T-helper 1 cell treated with Interleukin-12 subunit alpha and Interleukin-12 subunit beta and Interleukin-4 antibody, amounts not matched to agents 30 ng/mL and 1 ng/mL, for 36 hours (primary cell): ENCODE measurements around the gene PPP1R12B. TPM values are rescaled to one million over a fixed set of nuclear protein-coding genes. Genes with fewer than 3 reads are reported as not detected.
"Not testable (repeated sequence)": the region's sequence is repeated elsewhere in the genome, so short reads cannot be mapped to it uniquely, and the experiment has no call there.

Source experiments
- intact Hi-C: fragments of 100-400 bp; cut with micrococcal nuclease; formaldehyde crosslinking; loops from one replicate; pipeline ENCODE4 v1.15.1; 2024
- total RNA-seq: library from RNA; stranded (reverse); gene quantifications from 2 replicates; pipeline ENCODE4 v1.2.3, GENCODE V29; 2022

PPP1R12B gene
- total RNA-seq, 1 donor from 2014 or later: 24.7 TPM

DNA sequence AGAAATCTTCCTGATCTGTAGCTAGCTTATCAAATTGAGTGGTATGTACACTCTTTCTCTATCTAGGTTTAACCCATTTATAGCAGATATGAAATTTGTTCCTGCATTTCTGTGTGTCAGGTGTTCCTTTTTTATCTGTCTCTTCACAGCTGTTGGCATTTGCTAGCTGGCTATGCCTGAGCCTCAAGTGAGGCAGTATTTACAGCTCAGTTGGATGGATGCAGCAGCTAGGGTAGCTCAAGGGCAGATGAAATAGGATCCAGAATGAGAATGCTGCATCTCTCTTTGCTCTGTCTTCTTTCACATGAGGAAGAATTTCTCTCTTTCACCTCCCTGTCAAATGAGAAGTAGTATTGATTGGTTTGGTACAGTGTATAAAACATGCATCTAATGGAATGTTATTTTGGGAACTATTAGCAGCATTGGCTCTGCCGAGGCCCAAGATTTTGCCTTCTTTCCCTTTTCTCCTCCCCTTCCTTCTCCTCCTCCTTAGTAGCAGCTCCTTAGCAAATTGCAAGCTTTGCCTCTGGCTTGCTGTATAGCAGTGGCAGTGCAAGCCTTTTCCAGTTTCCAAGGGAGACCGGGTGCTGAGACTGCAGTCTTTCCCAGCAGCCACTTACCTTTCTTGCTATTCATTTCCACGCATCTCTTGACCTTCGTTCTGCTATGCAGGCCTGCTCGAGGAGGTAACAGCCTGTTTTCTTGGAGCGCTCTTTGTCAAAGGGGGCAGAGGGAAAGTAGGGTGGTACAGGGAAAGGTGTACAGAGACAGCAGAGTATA, 125.0 kb downstream of the PPP1R12B start:
- intact Hi-C loops: not testable (repeated sequence)

DNA sequence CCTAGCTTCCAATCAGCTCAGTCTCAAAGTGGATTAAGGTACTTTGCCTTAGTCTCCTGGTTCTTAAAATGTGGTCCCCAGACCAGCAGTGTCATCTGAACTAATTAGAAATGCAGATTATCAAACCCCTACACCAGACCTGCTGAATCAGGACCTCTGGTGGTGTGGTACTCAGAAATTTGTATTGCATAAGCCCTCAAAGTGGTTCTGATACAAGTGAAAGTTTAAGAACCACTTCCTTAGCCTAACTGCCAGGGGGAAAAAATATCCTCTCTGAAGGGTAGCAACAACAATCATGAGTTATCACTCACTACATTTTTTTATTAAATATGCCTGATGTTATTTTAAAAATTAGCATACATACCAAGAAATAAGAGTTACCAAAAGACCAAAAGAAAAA, 131.2 kb downstream of the PPP1R12B start:
- intact Hi-C loops: loop anchor here (10.0 kb wide), 1 partner anchor 145 kb away; no protein-coding TSS in a partner anchor

DNA sequence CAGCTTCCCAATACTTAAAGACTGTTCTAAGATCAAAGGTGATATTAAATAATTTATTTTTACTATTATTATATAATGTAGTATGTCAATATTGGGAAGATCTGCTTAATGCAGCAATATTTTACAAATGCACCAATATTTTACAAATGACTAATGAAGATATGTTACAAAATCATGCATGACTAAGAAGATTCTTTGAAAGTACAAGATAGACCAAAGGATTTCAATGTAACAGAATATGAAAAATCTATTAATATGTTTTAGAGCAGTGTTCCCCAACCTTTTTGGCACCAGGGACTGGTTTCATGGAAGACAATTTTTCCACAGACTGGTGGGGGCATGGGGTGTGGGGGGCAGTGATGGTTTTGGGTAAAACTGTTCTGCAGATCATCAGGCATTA, 132.1 kb downstream of the PPP1R12B start:
- intact Hi-C loops: loop anchor here (10.0 kb wide), 1 partner anchor 144 kb away; no protein-coding TSS in a partner anchor

DNA sequence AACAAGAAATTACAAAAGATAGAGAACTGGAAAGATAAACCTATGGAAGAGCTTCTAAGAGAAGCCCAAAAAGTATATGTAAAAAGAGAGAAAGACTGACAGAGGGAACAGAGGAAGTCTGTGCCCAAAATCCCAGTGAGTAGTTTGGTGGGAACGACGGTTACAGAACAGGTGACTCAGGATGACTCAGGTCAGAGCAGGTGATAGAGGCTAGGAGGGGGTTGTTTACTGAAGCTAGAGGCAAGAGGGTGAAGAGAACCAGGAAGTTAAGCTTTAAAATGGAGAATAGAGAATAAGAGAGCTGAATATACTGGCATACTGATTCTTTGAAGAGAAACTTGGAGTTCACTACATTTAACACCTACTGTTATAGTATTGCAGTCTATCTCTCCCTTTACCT, 134.9 kb downstream of the PPP1R12B start:
- intact Hi-C loops: loop anchor here (10.0 kb wide), 1 partner anchor 141 kb away; no protein-coding TSS in a partner anchor

DNA sequence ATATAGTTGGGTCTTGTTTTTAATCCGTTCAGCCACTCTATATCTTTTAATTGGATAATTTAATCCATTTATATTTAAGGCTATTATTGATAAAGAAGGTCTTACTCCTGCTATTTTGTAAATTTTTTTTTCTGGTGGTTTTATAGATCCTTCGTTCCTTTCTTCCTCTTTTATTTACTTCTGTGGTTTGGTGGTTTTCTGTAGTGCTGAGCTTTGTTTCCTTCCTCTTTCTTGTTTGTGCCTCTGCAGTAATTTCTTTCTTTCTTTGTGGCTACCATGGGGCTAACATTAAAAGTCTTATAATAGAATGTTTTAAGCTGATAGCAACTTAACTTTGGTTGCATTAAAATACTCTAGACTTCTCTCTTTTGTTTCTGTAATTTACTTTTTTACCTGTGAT, 135.5 kb downstream of the PPP1R12B start:
- intact Hi-C loops: loop anchor here (10.0 kb wide), 1 partner anchor 141 kb away; no protein-coding TSS in a partner anchor

- intact Hi-C loops: loop anchor here (10.0 kb wide), 1 partner anchor 140 kb away; no protein-coding TSS in a partner anchor
Observed at GRCh38 chr1:202484820-202485219, 136.3 kb downstream of the PPP1R12B start.

- intact Hi-C loops: loop anchor here (10.0 kb wide), 1 partner anchor 137 kb away; no protein-coding TSS in a partner anchor
Observed at GRCh38 chr1:202488178-202488649, 139.7 kb downstream of the PPP1R12B start.

DNA sequence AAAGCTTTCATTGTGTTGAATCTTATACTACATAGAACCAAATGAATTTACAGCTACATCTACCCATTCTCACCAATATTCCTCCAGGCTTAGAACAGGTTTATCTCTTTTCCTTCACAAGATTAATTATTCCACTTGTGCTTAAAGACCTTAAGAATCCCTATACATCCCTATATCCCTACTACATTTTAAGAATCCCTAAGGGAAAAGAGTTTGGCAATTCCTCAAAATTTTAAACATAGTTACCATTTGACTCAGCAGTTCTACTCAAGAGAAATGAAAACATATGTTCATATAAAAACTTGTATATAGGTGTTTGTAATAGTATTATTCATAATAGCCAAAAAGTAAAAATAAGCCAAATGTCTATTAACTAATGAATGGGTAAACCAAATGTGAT, 140.6 kb downstream of the PPP1R12B start:
- intact Hi-C loops: loop anchor here (10.0 kb wide), 1 partner anchor 136 kb away; no protein-coding TSS in a partner anchor

DNA sequence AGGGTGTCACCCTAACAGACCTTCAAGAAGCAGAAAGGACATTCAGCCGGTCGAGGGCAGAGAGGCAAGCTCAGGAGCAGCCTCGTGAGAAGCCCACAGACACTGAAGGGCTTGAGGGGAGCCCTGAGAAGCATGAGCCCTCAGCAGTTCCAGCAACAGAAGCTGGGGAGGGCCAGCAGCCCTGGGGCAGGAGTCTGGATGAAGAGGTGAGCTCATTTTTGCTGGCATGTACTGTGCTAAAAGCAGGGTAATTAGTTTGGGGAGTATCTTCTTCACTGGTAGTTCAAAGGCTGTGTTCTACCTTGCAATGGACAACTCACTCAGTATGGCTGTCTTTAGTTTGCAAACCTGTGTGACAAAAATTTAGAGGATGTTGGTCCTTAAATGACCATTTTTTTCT, 144.6 kb downstream of the PPP1R12B start:
- intact Hi-C loops: not testable (repeated sequence)

DNA sequence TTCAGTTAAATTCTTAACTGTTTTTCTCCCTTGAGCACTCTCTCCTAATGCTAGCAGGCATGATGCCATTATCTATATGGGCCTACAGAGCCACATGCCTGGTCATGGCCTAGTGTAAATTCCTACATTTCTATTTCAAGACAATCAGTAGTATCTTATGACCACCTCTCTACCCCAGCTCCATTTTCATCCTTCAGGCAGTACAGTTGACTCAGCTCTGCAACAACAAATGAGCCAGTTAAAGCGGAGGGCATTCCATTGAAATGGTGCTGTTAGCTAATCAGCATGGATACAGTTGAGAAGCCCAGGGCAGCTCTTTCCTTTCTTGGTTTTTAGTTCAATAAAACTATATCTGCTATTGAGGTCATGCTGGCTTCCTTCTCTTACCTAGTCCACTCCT, 150.0 kb downstream of the PPP1R12B start:
- intact Hi-C loops: no loop called here

DNA sequence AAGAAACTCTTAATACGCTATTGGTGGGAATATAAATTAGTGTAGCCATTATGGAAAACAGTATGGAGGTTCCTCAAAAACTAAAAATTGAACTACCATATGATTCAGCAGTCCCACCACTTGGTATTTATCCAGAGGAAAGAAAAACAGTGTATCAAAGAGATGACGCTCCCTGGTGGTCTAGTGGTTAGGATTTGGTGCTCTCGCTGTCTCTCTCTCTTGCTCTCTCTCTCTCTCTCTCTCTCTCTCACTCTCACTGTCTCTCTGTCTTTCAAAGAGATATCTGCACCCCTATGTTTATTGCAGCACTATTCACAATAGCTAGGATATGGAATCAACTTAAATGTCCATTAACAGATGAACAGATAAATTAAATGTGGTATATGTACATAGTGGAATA, 151.5 kb downstream of the PPP1R12B start:
- intact Hi-C loops: not testable (repeated sequence)

DNA sequence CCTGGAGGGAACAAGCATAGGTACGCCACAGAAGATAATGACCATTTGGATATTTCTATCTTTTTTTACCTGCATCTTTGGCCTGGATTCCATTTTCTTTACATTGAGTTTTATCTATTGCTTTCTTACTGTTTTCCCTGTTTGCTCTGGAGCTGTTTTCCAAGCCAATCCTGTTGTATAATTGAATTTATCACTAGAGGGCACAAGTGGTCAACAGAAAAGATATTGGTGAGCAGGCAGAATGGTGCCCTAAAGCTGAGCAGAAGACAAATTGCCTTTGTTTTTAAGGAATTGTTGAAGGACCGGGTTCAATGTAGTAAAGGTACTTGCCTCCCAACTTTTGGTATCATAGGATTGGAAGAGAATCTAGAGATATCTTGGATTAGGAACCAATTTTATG, 152.8 kb downstream of the PPP1R12B start:
- intact Hi-C loops: loop anchor here (1.0 kb wide), 3 partner anchors 70 to 218 kb away; no protein-coding TSS in a partner anchor

- intact Hi-C loops: no loop called here
Observed at GRCh38 chr1:202505356-202505755, 156.9 kb downstream of the PPP1R12B start.

GRCh38 chr1:202505880-202506575, 157.5 kb downstream of the PPP1R12B start:
- intact Hi-C loops: not testable (repeated sequence)

DNA sequence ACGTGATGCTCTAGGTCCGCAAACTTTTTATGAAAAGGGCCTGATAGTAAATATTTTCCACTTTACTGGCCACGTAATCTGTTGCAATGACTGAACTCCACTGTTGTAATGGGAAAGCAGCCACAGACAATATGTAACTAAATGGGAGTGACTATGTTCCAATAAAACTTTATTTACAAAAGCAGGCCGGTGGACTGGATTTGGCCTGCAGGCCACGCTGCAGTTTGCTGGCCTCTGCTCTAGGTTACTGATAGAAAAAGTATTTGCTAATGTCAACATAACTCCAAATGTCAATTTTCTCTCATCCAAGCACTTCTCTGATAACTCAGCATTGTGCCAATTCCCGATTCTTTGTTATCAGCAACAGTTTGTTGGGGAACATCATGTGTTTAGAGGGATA, 160.4 kb downstream of the PPP1R12B start:
- intact Hi-C loops: not testable (repeated sequence)

DNA sequence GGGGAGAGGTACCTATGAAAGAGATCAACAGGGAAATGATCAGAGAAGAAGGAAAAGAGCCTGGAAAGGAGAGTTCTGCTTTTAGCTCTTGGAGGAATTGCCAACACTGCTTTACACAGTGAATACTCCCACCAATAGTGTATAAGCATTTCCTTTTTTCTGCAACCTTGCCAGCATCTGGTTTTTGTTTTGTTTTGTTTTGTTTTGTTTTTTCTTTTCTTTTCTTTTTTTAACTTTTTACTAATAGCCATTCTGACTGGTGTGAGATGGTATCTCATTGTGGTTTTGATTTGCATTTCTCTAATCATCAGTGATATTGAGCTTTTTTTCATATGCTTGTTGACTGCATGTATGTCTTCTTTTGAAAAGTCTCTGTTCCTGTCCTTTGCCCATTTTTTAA, 165.4 kb downstream of the PPP1R12B start:
- intact Hi-C loops: not testable (repeated sequence)

GRCh38 chr1:202516434-202516877, 168.0 kb downstream of the PPP1R12B start:
- intact Hi-C loops: no loop called here

DNA sequence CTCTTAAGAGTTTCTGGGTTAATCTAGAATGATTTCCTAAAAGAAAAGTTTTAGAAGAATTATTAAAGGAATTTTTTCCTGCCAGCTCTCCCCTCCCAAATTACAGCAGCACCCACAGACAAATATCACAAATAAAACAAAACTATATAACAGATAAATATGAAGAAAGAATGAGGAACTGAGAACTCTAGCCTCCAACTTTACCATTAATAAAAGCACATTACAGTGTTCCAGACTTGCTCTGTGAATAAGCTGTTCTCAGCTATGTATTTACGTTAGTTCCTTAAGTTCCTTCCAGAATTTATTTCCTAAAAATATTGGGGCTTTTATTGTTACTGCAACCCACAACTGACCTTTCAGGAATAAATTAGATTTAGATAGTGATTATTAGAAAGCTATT, 168.6 kb downstream of the PPP1R12B start:
- intact Hi-C loops: not testable (repeated sequence)

DNA sequence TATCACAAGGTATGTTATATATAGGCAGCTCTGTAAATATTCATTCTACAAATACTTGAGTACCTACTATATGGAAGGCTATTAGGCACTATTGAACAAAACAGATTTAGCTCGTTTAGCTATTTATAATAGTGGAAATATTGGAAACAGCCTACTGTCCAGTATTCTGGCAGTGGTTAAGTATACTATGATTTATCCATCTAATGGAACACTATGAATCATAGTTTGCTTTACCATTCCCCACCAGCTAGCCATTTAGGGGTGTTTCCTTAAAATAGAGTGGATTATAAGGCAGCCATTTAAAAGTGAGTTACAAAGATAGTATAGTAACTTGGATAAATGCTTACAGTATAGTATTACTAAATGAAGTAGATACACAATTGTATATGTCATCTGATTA, 169.7 kb downstream of the PPP1R12B start:
- intact Hi-C loops: not testable (repeated sequence)

DNA sequence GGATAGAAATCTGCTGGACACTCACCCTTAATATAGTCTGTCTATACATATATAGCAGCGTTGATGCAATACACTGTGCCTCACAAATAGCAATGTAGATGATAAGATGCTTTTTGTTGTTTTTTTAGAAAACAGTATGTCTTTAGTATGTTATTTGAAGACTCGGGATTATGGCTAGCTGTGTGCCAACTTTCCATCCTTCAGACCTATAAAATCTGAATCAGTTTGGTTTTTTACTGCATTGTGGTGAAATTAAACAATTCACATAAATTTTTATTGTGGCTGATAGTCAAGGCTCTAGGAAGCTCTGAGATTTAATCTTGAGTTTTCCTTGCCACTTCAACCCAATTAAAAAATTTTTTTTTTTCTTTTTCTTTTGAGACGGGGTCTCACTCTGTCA, 170.4 kb downstream of the PPP1R12B start:
- intact Hi-C loops: not testable (repeated sequence)

DNA sequence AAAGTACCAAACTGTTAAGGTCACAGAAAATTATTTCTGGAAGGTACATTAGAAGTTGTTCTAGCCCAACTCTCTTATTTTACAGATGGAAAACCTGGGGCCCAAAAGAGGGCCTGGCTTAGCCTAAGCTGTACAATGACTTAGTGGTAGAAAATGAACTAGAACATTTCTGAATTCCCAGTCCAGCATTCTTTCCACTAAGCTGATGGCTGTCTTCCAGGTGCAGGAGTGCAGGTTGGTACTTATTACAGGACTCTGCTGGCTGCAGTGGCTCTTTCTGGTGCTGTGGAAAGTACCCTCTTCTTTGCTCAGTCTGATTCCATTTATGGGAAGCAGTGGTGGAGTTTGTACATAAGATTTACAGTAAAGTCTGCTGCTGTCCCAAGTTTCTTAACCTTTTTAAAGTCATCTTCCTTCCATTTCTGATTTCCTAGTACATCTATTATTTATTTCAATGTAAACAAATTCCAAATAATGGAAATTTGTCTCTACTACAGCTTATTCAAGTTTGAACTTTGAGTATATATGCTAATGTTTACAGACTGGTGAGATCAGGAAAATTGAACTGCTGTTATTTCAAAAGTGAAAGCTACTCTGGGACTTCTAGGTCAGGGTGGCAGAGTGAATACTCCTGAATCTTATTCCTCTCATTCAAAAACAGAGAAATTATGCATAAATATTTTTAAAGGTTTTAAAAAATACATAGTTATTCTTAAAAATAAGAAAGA, 171.8 kb downstream of the PPP1R12B start:
- intact Hi-C loops: not testable (repeated sequence)
